NK-92 (cell line): ENCODE results near the gene PILRA.
A peak's percentile ranks its signal among the peaks of the same experiment; 100 is the strongest.

ENCODE experiments used
- DNase-seq: peaks from one replicate; lab custom pipeline; 2025; ENCODE audit not compliant: unreplicated experiment; lab: John Stamatoyannopoulos, UW

The PILRA gene

GRCh38 chr7:100406767-100407166 is 33.5 kb downstream of the PILRA start:
- DNase-seq: no peak

GRCh38 chr7:100407285-100408180 is 34.2 kb downstream of the PILRA start:
- DNase-seq: no peak

GRCh38 chr7:100411101-100411500 is 37.8 kb downstream of the PILRA start:
- no peak for DNase-seq

- DNase-seq: no peak
These were observed 40.1 kb downstream of the PILRA start for GRCh38 chr7:100413346-100413745.

GRCh38 chr7:100413889-100414288 is 40.6 kb downstream of the PILRA start:
- DNase-seq: no peak

GRCh38 chr7:100415448-100415847 is 42.2 kb downstream of the PILRA start:
- DNase-seq: no peak

GRCh38 chr7:100418930-100419659 is 45.8 kb downstream of the PILRA start:
- no peak for DNase-seq

GRCh38 chr7:100419660-100420226 is 46.5 kb downstream of the PILRA start:
- no peak for DNase-seq

GRCh38 chr7:100423315-100423714 is 50.0 kb downstream of the PILRA start:
- DNase-seq: no peak

GRCh38 chr7:100425347-100425746 is 52.1 kb downstream of the PILRA start:
- no peak for DNase-seq

- no peak for DNase-seq
These were observed 53.2 kb downstream of the PILRA start for GRCh38 chr7:100426516-100426915.

- DNase-seq: no peak
These were observed 54.5 kb downstream of the PILRA start for GRCh38 chr7:100427762-100428198.

GRCh38 chr7:100428199-100428966 is 55.1 kb downstream of the PILRA start, which contains the start of gene ZCWPW1:
TSS of gene ZCWPW1 (minus strand) at chr7:100428703. CDS start at chr7:100420649, 8,054 bp downstream.
- DNase-seq: peak; percentile 75

GRCh38 chr7:100428967-100429636 is 55.8 kb downstream of the PILRA start:
- DNase-seq: peak; percentile 99

GRCh38 chr7:100429637-100430492 is 56.6 kb downstream of the PILRA start, which contains the start of gene MEPCE:
TSS of gene MEPCE (plus strand) at chr7:100429831. CDS start at chr7:100430019, 188 bp downstream.
- peak; percentile 69 for DNase-seq

- no peak for DNase-seq
These were observed 57.4 kb downstream of the PILRA start for GRCh38 chr7:100430493-100431285.

- DNase-seq: no peak
These were observed 58.0 kb downstream of the PILRA start for GRCh38 chr7:100431286-100431735.

- DNase-seq: no peak
These were observed 58.8 kb downstream of the PILRA start for GRCh38 chr7:100432053-100432452.
